CD4-positive, alpha-beta memory T cell (primary cell): Measurements from ENCODE around the gene TFAP2D. TPM values are rescaled to one million over a fixed set of nuclear protein-coding genes. Genes with fewer than 3 reads are reported as not detected.

Experiments
- CTCF ChIA-PET: fragments of 350-600 bp; sonication (Branson Sonifier 250); formaldehyde crosslinking; loops from one replicate; lab custom pipeline; 2021; ENCODE audit warnings: inconsistent platforms; ENCODE audit not compliant: partially characterized antibody; lab: Charles Lee
- POLR2A ChIA-PET: fragments of 350-600 bp; sonication (Branson Sonifier 250); formaldehyde crosslinking; loops from one replicate; lab custom pipeline; 2021; ENCODE audit not compliant: partially characterized antibody; lab: Charles Lee
- DNase-seq, 5 donors: peaks; one replicate each; pipeline versions ENCODE4 v3.0.0 to v3.0.0-alpha.2; 2020 to 2022; ENCODE audit warnings: mixed read lengths in 1 of 5
- H3K27ac ChIP-seq: one replicate; pipeline ENCODE4 v1.7.0; 2013; ENCODE audit warnings: low read depth, low read length
- H3K27me3 ChIP-seq: 2 replicates; pipeline ENCODE4 v1.7.0; 2013; ENCODE audit warnings: mild to moderate bottlenecking, low read length, moderate library complexity; ENCODE audit not compliant: insufficient read depth
- H3K36me3 ChIP-seq: 2 replicates; pipeline ENCODE4 v1.7.0; 2013; ENCODE audit warnings: mild to moderate bottlenecking, low read length, moderate library complexity; ENCODE audit not compliant: insufficient read depth
- H3K4me1 ChIP-seq: 2 replicates; pipeline ENCODE4 v1.7.0; 2013; ENCODE audit warnings: mild to moderate bottlenecking, low read length, moderate library complexity; ENCODE audit not compliant: insufficient read depth
- H3K4me3 ChIP-seq, 2 donors: one replicate each; pipeline ENCODE4 v1.7.0; 2013; ENCODE audit warnings: low read length in 2 of 2, mild to moderate bottlenecking in 1 of 2
- H3K9me3 ChIP-seq, 2 donors: one replicate each; pipeline ENCODE4 v1.7.0; 2013; ENCODE audit warnings: low read length in 2 of 2, control low read depth in 1 of 2; ENCODE audit not compliant: control insufficient read depth in 1 of 2
- H3K27ac Mint-ChIP-seq, 7 donors: one replicate each; pipeline ENCODE4 v1.8.0; 2020 to 2021; ENCODE audit warnings: mixed read lengths in 7 of 7, mild to moderate bottlenecking in 6 of 7, inconsistent platforms in 3 of 7, moderate library complexity in 3 of 7
- H3K27me3 Mint-ChIP-seq, 2 donors: one replicate each; pipeline ENCODE4 v1.8.0; 2020 to 2021; ENCODE audit warnings: mixed read lengths in 2 of 2
- H3K36me3 Mint-ChIP-seq, 2 donors: one replicate each; pipeline ENCODE4 v1.8.0; 2020 to 2021; ENCODE audit warnings: mixed read lengths in 2 of 2, inconsistent platforms in 1 of 2, mild to moderate bottlenecking in 1 of 2
- H3K4me1 Mint-ChIP-seq, 4 donors: one replicate each; pipeline ENCODE4 v1.8.0; 2020 to 2021; ENCODE audit warnings: mixed read lengths in 4 of 4, mild to moderate bottlenecking in 1 of 4
- H3K4me3 Mint-ChIP-seq, 8 donors: one replicate each; pipeline ENCODE4 v1.8.0; 2020 to 2021; ENCODE audit warnings: mixed read lengths in 8 of 8, mild to moderate bottlenecking in 7 of 8, moderate library complexity in 6 of 8, inconsistent platforms in 3 of 8
- H3K9me3 Mint-ChIP-seq, 8 donors: one replicate each; pipeline ENCODE4 v1.8.0; 2020 to 2021; ENCODE audit warnings: mixed read lengths in 8 of 8, mild to moderate bottlenecking in 5 of 8, inconsistent platforms in 3 of 8, moderate library complexity in 1 of 8
- intact Hi-C: fragments of 100-400 bp; cut with micrococcal nuclease; formaldehyde crosslinking; loops from one replicate; pipeline ENCODE4 v1.15.1; 2023
- polyA plus RNA-seq, 2 donors: library from polyadenylated mRNA; unstranded; fragments of 300-500 nt; fragmentation: Illumina TruSeq; gene quantifications; one replicate each; pipeline ENCODE4 v1.2.3, GENCODE V29; 2021
- total RNA-seq, 2 experiments: library from RNA; stranded (reverse); gene quantifications; one replicate each; pipeline ENCODE4 v1.2.3, GENCODE V29; 2021

The TFAP2D gene
- total and polyA plus RNA-seq, 4 experiments from 2014 or later: not detected

GRCh38 chr6:50762798-50763197, 49.5 kb downstream of the TFAP2D start:
- Mint-ChIP-seq H3K4me1 (no peaks in the 10 kb centered on the region), H3K27me3 (no peaks in the 10 kb centered on the region), H3K9me3 (peaks cover 0 to 8% (median 5%) of the 10 kb centered on the region in 8 donors), H3K4me3 (no peak overlapping the region), H3K27ac (no peak overlapping the region), H3K36me3 (no peaks in the 10 kb centered on the region)
- H3K4me1 ChIP-seq: no peaks in the 10 kb centered on the region
- no peak for DNase-seq
- H3K36me3 ChIP-seq: no peaks in the 10 kb centered on the region
- ChIA-PET CTCF (no interaction called here), POLR2A (no interaction called here)
- intact Hi-C loops: no loop called here
- no peaks in the 10 kb centered on the region for H3K9me3 ChIP-seq
- no peaks in the 10 kb centered on the region for H3K27me3 ChIP-seq
- no peak overlapping the region for H3K4me3 ChIP-seq
- no peak overlapping the region for H3K27ac ChIP-seq

DNA sequence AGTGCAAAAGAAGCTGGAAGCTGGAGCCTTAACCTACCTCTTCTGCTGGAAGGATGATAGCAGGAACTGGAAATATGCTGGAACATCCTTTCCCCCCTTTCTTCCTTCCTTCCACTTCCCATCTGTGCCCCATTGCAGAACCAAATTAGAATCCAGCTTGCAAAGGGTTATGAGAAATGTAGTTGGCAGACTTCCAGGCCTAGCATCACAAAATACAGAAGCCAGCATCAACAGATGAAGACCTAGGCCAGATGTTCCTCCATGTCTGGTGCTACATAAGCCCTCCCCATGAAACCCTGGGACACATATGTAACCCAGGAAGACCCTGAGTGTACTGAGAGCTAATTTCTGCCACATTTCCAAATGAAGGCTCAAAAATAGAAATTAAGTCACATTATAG, 65.4 kb downstream of the TFAP2D start:
- intact Hi-C loops: no loop called here
- Histone ChIP-seq H3K4me1 (no peaks in the 10 kb centered on the region), H3K27me3 (no peaks in the 10 kb centered on the region), H3K9me3 (no peaks in the 10 kb centered on the region), H3K27ac (no peak overlapping the region), H3K4me3 (no peak overlapping the region), H3K36me3 (no peaks in the 10 kb centered on the region)
- Mint-ChIP-seq H3K36me3 (no peaks in the 10 kb centered on the region), H3K4me1 (no peaks in the 10 kb centered on the region), H3K4me3 (no peak overlapping the region), H3K27me3 (no peaks in the 10 kb centered on the region), H3K27ac (no peak overlapping the region), H3K9me3 (peaks cover 0 to 7% (median 1%) of the 10 kb centered on the region in 8 donors)
- ChIA-PET CTCF (no interaction called here), POLR2A (no interaction called here)
- DNase-seq: no peak

DNA sequence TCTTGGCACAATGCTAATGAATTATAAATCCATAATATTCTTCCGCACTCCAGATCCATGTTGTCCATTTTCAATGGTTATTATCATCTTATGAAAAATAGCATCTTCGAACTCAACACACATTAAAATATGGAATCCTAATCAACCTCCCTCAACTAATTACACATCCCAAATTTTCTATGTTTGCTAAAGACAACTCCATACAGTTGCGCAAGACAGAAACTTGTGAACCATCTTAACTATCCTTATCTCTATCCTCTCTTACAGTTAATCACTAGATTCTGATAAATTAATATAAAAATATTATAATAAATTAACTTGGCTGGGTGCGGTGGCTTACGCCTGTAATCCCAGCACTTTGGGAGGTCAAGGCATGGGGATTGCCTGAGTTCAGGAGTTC, 67.1 kb downstream of the TFAP2D start:
- no peak overlapping the region for H3K4me3 ChIP-seq
- Mint-ChIP-seq H3K27ac (no peak overlapping the region), H3K9me3 (peaks cover 0 to 9% (median under 1%) of the 10 kb centered on the region in 8 donors), H3K4me1 (no peaks in the 10 kb centered on the region), H3K36me3 (no peaks in the 10 kb centered on the region), H3K27me3 (no peaks in the 10 kb centered on the region), H3K4me3 (no peak overlapping the region)
- no peaks in the 10 kb centered on the region for H3K9me3 ChIP-seq
- DNase-seq: no peak
- ChIA-PET CTCF (no interaction called here), POLR2A (no interaction called here)
- intact Hi-C loops: no loop called here
- H3K27ac ChIP-seq: no peak overlapping the region
- H3K36me3 ChIP-seq: no peaks in the 10 kb centered on the region
- no peaks in the 10 kb centered on the region for H3K27me3 ChIP-seq
- no peaks in the 10 kb centered on the region for H3K4me1 ChIP-seq

GRCh38 chr6:50785921-50786320, 72.6 kb downstream of the TFAP2D start:
- H3K27me3 ChIP-seq: no peaks in the 10 kb centered on the region
- no peak overlapping the region for H3K27ac ChIP-seq
- H3K4me1 ChIP-seq: no peaks in the 10 kb centered on the region
- no peaks in the 10 kb centered on the region for H3K9me3 ChIP-seq
- Mint-ChIP-seq H3K4me3 (no peak overlapping the region), H3K27ac (no peak overlapping the region), H3K36me3 (no peaks in the 10 kb centered on the region), H3K4me1 (no peaks in the 10 kb centered on the region), H3K27me3 (peaks cover 0 to 1% of the 10 kb centered on the region in 2 donors), H3K9me3 (peaks cover 0 to 10% (median 3%) of the 10 kb centered on the region in 8 donors)
- intact Hi-C loops: no loop called here
- DNase-seq: no peak
- POLR2A ChIA-PET: no interaction called here
- CTCF ChIA-PET: no interaction called here
- H3K36me3 ChIP-seq: no peaks in the 10 kb centered on the region
- H3K4me3 ChIP-seq: no peak overlapping the region

DNA sequence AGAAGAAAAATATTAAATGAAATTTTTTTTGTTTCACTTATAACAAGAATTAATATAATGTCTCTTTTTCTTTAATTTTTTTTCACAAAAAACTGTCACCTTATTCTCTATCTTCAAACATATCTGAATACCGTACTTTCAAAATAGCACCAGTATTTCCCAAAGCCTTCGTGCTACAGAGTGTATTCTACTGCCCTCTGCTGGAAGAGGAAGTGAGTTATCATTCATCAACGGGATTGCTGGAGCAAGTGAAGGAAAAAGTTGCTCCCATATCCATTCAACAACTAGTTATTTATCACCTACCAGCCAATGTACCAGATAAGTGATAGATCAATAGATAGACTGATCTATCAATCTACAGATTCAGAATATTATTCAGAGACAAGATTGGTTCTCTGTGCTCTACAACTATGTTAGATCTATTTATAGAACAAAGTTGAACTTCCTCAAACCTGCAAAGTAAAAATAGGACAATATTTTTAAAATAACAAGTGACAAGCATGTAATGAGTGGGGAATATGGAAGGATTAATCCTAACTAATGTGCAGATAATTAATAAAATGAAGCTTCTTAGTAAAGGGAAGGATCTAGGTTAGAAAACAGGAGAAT, 78.7 kb downstream of the TFAP2D start:
- peaks cover 0 to 6% (median under 1%) of the 10 kb centered on the region in 8 donors for H3K9me3 Mint-ChIP-seq
- H3K4me1 ChIP-seq: no peaks in the 10 kb centered on the region
- H3K27me3 ChIP-seq: no peaks in the 10 kb centered on the region
- H3K27me3 Mint-ChIP-seq: no peaks in the 10 kb centered on the region
- peaks cover 0 to 3% (median 0%) of the 10 kb centered on the region in 4 donors for H3K4me1 Mint-ChIP-seq
- H3K27ac ChIP-seq: no peak overlapping the region
- H3K36me3 ChIP-seq: no peaks in the 10 kb centered on the region
- POLR2A ChIA-PET: no interaction called here
- no peaks in the 10 kb centered on the region for H3K9me3 ChIP-seq
- no peak overlapping the region for H3K4me3 Mint-ChIP-seq
- H3K4me3 ChIP-seq: no peak overlapping the region
- DNase-seq: no peak
- H3K27ac Mint-ChIP-seq: no peak overlapping the region
- no peaks in the 10 kb centered on the region for H3K36me3 Mint-ChIP-seq
- CTCF ChIA-PET: no interaction called here
- intact Hi-C loops: no loop called here

GRCh38 chr6:50792771-50793170, 79.4 kb downstream of the TFAP2D start:
- no peaks in the 10 kb centered on the region for H3K27me3 ChIP-seq
- CTCF ChIA-PET: no interaction called here
- Mint-ChIP-seq H3K9me3 (peaks cover 0 to 6% (median under 1%) of the 10 kb centered on the region in 8 donors), H3K36me3 (no peaks in the 10 kb centered on the region), H3K27me3 (no peaks in the 10 kb centered on the region), H3K4me3 (no peak overlapping the region), H3K27ac (no peak overlapping the region), H3K4me1 (peaks cover 0 to 3% (median 0%) of the 10 kb centered on the region in 4 donors)
- H3K9me3 ChIP-seq: no peaks in the 10 kb centered on the region
- H3K4me1 ChIP-seq: no peaks in the 10 kb centered on the region
- no peak overlapping the region for H3K4me3 ChIP-seq
- no peak overlapping the region for H3K27ac ChIP-seq
- intact Hi-C loops: no loop called here
- POLR2A ChIA-PET: no interaction called here
- H3K36me3 ChIP-seq: no peaks in the 10 kb centered on the region
- DNase-seq: no peak

- no peaks in the 10 kb centered on the region for H3K9me3 ChIP-seq
- peaks cover 0 to 3% (median 0%) of the 10 kb centered on the region in 4 donors for H3K4me1 Mint-ChIP-seq
- H3K9me3 Mint-ChIP-seq: peaks cover 0 to 6% (median 0%) of the 10 kb centered on the region in 8 donors
- no peaks in the 10 kb centered on the region for H3K27me3 ChIP-seq
- ChIA-PET POLR2A (no interaction called here), CTCF (interaction anchor here (0.7 kb wide), 1 partner anchor 197 kb away, joined by 3 read pairs; no protein-coding TSS in a partner anchor)
- no peak overlapping the region for H3K27ac ChIP-seq
- no peak overlapping the region for H3K4me3 ChIP-seq
- intact Hi-C loops: no loop called here
- no peak overlapping the region for H3K4me3 Mint-ChIP-seq
- DNase-seq: no peak
- no peak overlapping the region for H3K27ac Mint-ChIP-seq
- H3K4me1 ChIP-seq: no peaks in the 10 kb centered on the region
- H3K36me3 Mint-ChIP-seq: no peaks in the 10 kb centered on the region
- H3K27me3 Mint-ChIP-seq: no peaks in the 10 kb centered on the region
- no peaks in the 10 kb centered on the region for H3K36me3 ChIP-seq
Observed at GRCh38 chr6:50795574-50795973, 82.2 kb downstream of the TFAP2D start.
